Frontal cortex (tissue), 4 donors: Measurements from ENCODE around the gene HSP90B1. TPM values are rescaled to one million over a fixed set of nuclear protein-coding genes. Genes with fewer than 3 reads are reported as not detected.

Source experiments
- DNase-seq, 2 donors: peaks; one replicate each; pipeline ENCODE4 v3.0.0; 2012; ENCODE audit warnings: low spot score in 2 of 2
- FAIRE-seq: peaks from 2 replicates; lab custom pipeline; 2012; peaks lifted over from hg19 to GRCh38; lab: Jason Lieb, UNC
- total RNA-seq: library from RNA; depleted of rRNA; stranded (reverse); fragments of >200 nt; gene quantifications from one replicate; pipeline ENCODE4 v1.2.3, GENCODE V29; 2014
- donor health status: control.
- donor health status: control.
- donor health status: control.

Gene HSP90B1
- total RNA-seq, 1 donor from 2014 or later = 194 TPM

- FAIRE-seq = no peak
- DNase-seq = peak; percentile 86 to 87
Measured at GRCh38 chr12:103965590-103966504, 35.6 kb downstream of the HSP90B1 start, which contains the start of gene TDG. TSS of gene TDG (plus strand) at chr12:103965872. CDS start at chr12:103966038, 166 bp downstream.

- FAIRE-seq (no peak), DNase-seq (no peak)
Measured at GRCh38 chr12:103966736-103967135, 36.5 kb downstream of the HSP90B1 start.

- DNase-seq = no peak
- no peak for FAIRE-seq
Measured at GRCh38 chr12:103969391-103969790, 39.2 kb downstream of the HSP90B1 start.

- FAIRE-seq (no peak), DNase-seq (no peak)
Measured at GRCh38 chr12:103973909-103974308, 43.7 kb downstream of the HSP90B1 start.

GRCh38 chr12:103975368-103975767 lies 45.2 kb downstream of the HSP90B1 start:
- no peak for FAIRE-seq
- no peak for DNase-seq

GRCh38 chr12:103978384-103978982 lies 48.3 kb downstream of the HSP90B1 start:
- FAIRE-seq = no peak

GRCh38 chr12:103986829-103987228 lies 56.6 kb downstream of the HSP90B1 start:
- DNase-seq = no peak
- no peak for FAIRE-seq

More at GRCh38 chr12:103978384-103978982, 48.3 kb downstream of the HSP90B1 start:
- no peak for DNase-seq

GRCh38 chr12:103994235-103994634 lies 64.0 kb downstream of the HSP90B1 start:
- DNase-seq (no peak), FAIRE-seq (no peak)

- no peak for DNase-seq
- FAIRE-seq = no peak
Measured at GRCh38 chr12:103996595-103996994, 66.4 kb downstream of the HSP90B1 start.

- DNase-seq = no peak
- no peak for FAIRE-seq
Measured at GRCh38 chr12:103997286-103997900, 67.2 kb downstream of the HSP90B1 start.

Other genes with a start within 250 kb of the HSP90B1 start
- gene NT5DC3, start 89.2 kb upstream of the HSP90B1 start, total RNA-seq = 22.4 TPM
- gene TDG, start 35.5 kb downstream of the HSP90B1 start, total RNA-seq = 56.3 TPM
- 9.4 TPM for gene GLT8D2, start 119.8 kb downstream of the HSP90B1 start, total RNA-seq
- 62.4 TPM for gene HCFC2, start 134.1 kb downstream of the HSP90B1 start, total RNA-seq
- 39.9 TPM for gene NFYB, start 207.8 kb downstream of the HSP90B1 start, total RNA-seq